NCI-H1105 (cell line): ENCODE results near the gene ACTL7B.
A peak's percentile ranks its signal among the peaks of the same experiment; 100 is the strongest.
"Not testable (repeated sequence)": the region's sequence is repeated elsewhere in the genome, so short reads cannot be mapped to it uniquely, and the experiment has no call there.

Source experiments
- DNase-seq: peaks from one replicate; lab custom pipeline; 2025; lab: John Stamatoyannopoulos, UW

Gene ACTL7B

DNA sequence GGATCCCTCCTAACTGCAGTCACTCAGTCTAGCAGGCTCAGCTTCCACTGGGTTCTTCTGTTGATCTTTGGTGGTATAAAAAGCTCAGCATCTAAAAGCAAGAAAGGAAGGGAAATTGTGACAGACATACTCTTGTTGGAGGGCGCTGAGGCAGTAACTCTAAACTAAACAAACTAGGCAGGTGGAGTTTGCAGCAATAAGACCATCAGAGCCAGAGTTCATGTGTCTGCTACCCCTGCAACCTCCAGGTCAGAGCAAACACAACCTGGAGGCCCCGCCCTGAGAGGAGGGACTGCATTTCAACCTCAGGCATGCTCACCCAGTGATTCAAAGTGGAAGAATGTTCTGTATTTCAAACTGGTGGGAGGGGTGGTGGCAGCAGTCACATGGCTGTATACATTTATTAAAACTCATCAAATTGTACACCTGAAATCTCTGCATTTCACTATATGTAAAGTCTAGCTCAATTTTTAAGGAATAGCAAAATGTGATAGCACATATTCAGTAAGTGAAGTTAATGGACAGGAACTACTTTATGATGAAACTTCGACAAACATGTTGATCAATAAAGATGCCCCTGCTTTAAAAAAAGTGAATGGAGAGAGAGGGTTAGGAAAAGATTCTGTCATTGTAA lies 13.4 kb upstream of the ACTL7B start:
- no peak for DNase-seq

- no peak for DNase-seq
Observed at GRCh38 chr9:108867829-108868228, 12.0 kb upstream of the ACTL7B start.

DNA sequence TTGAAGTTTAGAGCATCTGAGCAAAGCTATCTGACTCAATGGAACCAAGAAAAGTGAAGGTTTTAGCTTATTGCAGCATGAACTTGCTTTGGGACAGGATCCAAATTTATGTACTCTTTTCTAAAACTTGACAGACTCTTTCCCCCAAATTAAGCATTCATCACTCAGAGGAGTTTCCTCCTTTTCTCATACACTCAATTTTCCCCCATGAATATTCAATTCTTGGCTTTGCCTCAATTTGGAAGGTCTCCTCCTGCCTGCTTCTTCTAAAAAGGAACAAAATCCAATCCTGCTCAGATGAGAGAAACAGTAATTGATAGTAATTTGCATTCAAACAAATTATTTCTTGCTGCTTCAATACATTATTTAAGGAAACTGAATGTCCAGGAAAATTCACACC lies 11.3 kb upstream of the ACTL7B start:
- DNase-seq = no peak

DNA sequence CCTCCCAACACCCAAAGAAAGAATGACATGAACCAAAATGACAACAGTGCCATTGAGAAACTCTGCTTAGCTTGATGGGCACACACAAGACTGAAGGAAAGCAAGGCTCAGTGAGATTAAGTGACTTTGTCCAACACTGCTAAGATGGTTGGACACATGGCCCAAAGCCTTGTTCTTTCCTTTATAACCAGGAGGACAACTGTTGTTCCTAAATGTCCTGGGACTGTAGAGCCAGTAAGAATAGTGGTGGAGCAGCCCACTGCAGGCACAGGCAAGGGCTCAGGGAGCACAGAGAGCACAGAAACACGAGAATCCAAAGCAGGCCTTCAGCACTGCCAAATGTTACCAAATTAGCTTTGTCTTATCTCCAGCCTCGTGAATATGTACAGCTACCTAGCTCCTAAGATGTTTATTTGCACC lies 10.2 kb upstream of the ACTL7B start:
- no peak for DNase-seq

GRCh38 chr9:108865037-108865436 lies 9.3 kb upstream of the ACTL7B start:
- no peak for DNase-seq

- DNase-seq = no peak
Observed at GRCh38 chr9:108864446-108864845, 8.7 kb upstream of the ACTL7B start.

DNA sequence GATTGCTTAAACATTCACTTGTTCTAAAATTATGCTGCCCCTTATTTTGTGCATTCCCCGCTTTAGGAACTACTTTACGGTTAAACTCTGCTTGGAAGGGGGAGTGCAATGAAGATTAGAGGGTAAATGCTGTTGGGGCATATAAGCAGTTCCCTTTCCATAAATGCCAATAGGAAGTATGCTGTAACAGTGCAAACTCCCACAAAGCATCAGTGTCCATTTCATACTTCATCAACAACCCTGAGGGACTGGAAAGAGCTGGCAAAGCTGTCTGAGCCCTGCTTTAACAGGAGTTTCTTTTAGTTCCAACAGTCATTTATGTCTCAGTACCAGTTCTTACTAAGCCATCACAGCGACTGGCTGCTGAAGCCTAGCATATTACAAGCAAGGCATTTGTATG lies 8.1 kb upstream of the ACTL7B start:
- DNase-seq = no peak

DNA sequence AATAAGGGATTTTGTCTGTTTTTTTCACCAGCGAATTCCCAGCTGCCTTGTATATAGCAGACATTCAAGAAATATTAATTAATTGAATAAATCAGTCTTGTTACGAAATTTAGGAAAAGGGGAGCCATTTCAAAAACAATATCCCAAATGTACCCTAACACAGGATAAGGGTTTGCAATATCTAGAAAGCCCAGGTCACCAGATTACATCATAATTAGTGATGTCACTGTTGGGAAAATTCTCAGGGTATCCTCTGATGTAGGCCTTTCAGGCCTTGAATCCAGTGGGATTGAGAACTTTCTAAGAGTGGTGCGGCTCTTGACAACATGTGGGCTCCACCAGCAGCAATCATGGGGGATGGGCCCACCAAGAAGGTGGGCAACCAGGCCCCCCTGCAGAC lies 6.2 kb upstream of the ACTL7B start, which contains the start of gene ACTL7A:
TSS of gene ACTL7A (plus strand) at position 270 of the 400 bp plus-strand sequence. CDS start at position 327, 57 bp downstream.
- no peak for DNase-seq

DNA sequence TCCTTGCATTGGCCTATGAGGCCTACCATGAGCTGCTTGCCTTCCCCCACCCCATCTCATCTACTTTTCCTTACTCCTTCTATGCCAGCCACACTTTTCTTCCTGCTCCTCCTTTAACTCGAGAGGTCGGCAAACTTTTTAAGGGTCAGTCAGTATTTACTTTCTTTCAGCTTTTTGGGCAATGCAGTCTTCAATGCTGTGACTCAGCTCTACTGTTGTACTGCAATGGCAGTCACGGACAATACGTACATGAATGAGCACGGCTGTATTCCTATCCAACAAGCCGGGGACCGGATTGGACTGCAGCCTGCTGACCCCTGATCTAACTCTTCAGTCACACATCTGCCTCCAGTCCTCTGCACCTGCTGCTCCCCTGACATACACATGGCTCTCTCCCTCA lies 5.7 kb upstream of the ACTL7B start:
- no peak for DNase-seq

DNA sequence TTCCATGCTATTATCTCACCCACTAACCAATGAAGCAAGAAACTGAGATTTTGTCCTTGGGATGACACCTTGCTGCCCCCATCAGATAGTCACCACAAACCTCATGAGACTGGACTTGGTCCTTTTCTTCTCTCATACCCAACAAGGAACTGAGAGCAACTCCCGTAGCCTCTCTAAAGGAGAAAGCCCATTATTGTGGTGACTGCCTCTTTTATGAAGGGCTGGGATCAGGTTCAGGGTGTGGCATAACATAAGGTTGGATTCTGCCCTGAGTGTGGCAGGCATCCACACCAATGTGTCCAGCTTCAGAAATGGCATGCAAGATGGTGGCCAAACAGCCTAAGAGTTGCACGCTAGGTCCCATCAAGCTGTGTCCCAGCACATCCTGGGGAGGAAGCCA lies 5.0 kb upstream of the ACTL7B start:
- no peak for DNase-seq

GRCh38 chr9:108860354-108860753 lies 4.6 kb upstream of the ACTL7B start:
- DNase-seq = no peak

DNA sequence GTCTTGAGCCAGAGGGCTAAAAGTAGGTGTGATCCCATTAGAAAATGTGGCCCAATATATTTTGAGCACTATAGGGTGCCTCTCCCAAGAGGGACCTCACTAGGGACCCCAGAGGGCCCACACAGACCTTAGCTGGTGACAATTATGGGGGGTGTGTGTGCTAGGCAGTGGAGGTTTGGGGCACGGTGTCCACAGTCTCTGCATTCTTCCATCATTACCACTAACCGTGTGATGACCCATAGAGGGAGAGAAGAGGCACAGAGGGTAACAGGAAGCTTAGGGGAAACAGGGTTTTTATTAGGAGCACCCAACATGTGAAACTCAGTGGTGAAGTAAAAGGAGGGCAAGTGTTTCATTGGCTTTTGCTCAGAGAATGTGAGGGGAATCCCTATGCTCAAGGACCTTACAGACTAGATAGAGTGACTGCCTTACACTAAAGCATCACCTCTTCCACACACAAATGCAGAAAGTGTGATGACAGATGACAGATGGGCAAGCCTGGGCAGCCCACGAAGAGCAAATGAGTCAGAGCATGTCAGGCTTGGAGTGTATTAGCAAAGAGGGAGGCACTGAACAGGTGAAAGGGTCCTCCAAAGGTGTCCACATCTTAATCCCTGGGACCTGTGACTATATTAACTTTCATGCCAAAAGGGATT lies 3.8 kb upstream of the ACTL7B start:
- DNase-seq = no peak

DNA sequence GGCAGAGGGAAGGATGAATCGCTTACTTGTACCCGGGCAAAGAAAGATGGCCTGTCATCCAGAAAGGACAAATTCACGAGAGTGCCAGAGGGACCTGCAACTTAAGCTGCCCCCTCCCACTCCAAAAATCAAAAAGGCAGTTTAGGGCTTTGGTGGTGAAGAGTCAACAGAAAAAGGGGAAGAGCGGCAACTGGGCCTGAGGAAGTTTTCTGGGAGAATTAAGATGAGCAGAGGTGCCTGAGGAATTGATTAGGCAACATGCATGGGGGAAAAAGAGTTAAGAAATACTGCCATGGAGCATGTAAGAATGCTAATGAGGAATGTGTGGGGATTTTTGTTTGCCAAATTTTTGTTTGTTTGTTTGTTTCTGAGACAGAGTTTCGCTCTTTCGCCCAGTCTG lies 1.8 kb upstream of the ACTL7B start:
- DNase-seq = no peak

- no peak for DNase-seq
Observed at GRCh38 chr9:108855529-108855886, 278 bp downstream of the ACTL7B start.

GRCh38 chr9:108854641-108855528 lies 901 bp downstream of the ACTL7B start:
- DNase-seq = no peak

DNA sequence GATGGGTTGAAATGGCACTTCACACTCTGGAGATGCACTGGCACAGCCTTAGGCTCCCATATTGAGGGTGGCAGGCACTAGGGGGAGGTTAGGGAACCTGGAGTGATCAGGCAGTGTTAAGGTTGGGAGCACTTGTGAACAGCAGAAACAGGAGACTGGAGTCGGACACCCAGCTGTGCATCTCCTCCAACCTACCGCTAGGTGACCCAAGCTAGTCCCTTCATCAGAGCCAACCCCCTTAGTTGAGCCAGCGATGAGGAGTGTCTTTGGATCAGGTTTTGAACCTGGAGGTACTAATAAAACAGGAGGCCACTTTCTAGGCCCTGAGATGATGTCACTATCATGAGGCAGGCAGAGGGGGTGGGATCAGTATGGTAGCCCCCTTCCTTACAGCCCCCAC lies 1.7 kb downstream of the ACTL7B start:
- DNase-seq = no peak

DNA sequence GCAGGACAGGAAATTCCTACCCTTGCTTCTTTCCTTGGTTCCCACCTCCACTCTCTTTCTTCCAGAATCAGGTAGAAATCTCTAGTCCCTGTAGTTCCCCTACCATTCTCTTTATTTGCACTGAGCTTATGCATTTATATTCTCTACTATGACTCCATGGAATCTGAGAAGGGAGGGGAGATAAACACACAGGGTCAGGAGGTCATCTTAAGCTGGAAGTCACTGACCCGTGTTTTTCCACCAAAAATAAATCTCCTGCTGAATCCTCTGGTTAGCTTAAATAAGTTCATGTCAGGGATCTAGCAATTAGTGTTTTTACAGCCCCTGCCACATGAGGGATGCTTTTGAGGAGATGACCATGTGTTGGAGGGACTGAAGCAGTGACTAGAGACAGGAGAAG lies 3.7 kb downstream of the ACTL7B start:
- no peak for DNase-seq

DNA sequence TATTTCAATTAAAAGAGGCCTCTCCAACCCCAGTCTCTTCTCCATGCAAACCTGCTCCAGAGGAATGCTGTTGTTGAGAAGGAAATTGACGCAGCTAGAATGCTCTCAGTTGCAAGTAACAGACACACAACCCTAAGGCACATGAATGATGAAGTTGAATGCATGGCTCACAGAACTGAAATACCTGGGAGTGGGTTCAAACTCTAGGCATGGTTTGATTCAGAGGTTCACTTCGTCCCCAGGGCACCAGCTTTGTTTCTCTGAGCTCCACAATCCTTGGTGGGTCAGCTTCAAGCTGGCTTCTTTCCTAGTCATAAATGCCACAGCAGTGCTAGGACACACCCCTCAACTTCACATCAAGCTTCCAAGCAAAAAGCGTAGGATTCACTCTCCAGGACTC lies 4.6 kb downstream of the ACTL7B start:
- DNase-seq = no peak

DNA sequence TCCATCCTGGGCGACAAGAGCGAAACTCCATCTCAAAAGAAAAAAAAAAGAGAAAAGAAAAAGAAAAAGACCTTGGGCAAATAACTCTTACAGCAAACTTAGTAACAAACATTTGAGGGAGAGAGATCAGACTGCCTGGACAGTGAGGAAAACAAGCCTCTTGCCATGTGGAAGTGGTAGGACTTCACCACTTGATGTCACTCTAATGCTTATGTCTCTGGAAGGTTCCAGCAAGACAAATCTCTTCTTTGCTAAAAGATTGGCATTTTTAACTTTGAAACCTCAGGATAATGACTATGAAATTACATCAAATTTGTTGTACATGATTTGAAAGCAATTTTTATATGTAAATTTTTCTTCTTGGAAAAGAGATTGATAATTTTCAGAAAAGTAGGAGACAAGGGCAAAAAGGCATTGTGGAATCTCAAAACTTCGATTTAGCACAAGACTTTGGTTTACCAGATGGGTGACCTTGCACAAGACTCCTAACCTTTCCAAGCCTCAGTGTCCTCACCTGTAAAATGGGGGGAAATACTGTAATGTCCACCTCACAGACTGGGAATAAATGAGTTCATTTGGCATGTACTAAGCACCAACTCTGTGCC lies 5.4 kb downstream of the ACTL7B start:
- no peak for DNase-seq

DNA sequence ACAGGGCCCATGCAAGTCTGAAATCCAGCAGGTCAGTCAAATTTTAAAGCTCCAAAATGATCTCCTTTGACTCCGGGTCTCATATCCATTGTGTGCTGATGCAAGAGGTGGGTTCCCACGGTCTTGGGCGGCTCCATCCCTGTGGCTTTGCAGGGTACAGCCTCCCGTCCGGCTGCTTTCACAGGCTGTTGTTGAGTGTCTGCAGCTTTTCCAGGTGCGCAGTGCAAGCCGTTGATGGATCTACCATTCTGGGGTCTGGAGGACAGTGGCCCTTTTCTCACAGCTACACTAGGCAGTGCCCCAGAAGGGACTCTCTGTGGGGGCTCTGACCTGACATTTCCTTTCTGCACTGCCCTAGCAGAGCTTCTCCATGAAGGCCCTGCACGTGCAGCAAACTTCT lies 7.5 kb downstream of the ACTL7B start:
- not testable (repeated sequence) for DNase-seq

- no peak for DNase-seq
Observed at GRCh38 chr9:108845947-108846346, 9.8 kb downstream of the ACTL7B start.

DNA sequence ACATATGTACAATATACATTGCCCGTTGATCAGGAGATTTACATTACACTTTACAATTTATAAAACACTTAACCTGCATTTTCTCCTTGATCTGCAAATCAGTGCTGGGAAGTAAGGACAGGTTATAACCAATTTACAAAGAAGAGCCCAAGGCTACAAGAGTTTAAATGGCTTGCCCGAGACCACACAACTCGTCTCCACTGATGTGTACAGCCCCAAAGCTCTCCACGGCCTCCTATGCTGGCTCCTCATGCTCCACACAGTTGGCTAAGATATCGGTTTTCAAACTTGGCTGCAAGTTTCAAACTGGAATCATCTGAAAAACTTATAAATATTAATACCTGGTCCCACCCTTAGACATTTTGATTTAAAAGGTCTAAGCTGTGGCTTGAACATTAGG lies 10.3 kb downstream of the ACTL7B start:
- DNase-seq = no peak

DNA sequence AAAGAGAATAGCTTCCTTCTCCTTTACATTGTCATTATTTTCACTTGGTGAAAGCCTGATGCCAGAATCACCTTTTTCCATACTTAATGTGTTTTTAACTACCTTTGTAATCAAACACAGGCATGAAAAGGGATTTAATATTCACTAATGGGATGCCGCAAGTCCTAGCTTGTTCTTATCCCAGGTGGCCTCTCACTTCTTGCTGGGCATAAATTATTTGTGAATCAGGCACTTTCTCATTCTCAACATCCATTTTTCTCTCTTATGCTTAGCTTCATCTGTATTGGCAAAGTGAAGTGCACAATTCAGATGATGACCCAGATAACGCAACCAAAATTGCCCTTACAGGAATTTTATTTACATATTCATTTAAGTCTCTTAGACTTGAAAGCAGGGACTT lies 10.9 kb downstream of the ACTL7B start:
- peak; percentile 92 for DNase-seq
